ENCODE measurements around the gene CNOT11. TPM values are rescaled to one million over a fixed set of nuclear protein-coding genes. Genes with fewer than 3 reads are reported as not detected.
"Not testable (repeated sequence)": the region's sequence is repeated elsewhere in the genome, so short reads cannot be mapped to it uniquely, and the experiment has no call there.

The CNOT11 gene
- total RNA-seq, 2 donors from 2014 or later, result 10.2 to 34.5 TPM

- Histone ChIP-seq H3K9me3 (no peaks in the 10 kb centered on the region), H3K36me3 (replicated peaks in 1 of 2; ENCODE audit: insufficient read depth in 1 of 2, low read depth in 2 of 2) (no peaks in the 10 kb centered on the region), H3K27ac (peak overlapping the region; percentile 89 to 95 (median 92)), H3K4me1 (peaks cover 57% of the 10 kb centered on the region), H3K4me3 (no peak overlapping the region), H3K27me3 (no peaks in the 10 kb centered on the region)
- WGBS, 2 donors, result 16 to 17% methylated on average over 12 of the region's 12 CpGs
- TF ChIP-seq POLR2A (IDR thresholded peaks at IDR 0.05) (peak in 2 of 3 donors; percentile 73 to 77), CTCF (IDR thresholded peaks at IDR 0.05) (no peak)
- ATAC-seq (peak; percentile 93), DNase-seq (peak; percentile 88 to 96 (median 94))
- intact Hi-C loops (cut with DNase I), result no loop called here
These were observed 13.5 kb upstream of the CNOT11 start for GRCh38 chr2:101238930-101239759.

GRCh38 chr2:101239760-101240118 is 12.9 kb upstream of the CNOT11 start:
- WGBS, 2 donors, result 18 to 20% methylated on average over 2 of the region's 2 CpGs
- DNase-seq; H3K27me3 ChIP-seq; H3K4me3 ChIP-seq; intact Hi-C loops (cut with DNase I); ATAC-seq; H3K36me3 ChIP-seq (replicated peaks in 1 of 2; ENCODE audit: insufficient read depth in 1 of 2, low read depth in 2 of 2); H3K9me3 ChIP-seq: not testable (repeated sequence)
- Histone ChIP-seq H3K4me1 (peaks cover 57% of the 10 kb centered on the region), H3K27ac (peak overlapping the region; percentile 89 to 95 (median 92))

- 0% methylated on average over 2 of the region's 2 CpGs for WGBS, 2 donors
- peak in 1 of 4 donors; percentile 59 for DNase-seq
- Histone ChIP-seq H3K27ac (peak overlapping the region; percentile 89 to 95 (median 92)), H3K4me1 (peaks cover 57% of the 10 kb centered on the region)
- intact Hi-C loops (cut with DNase I); H3K27me3 ChIP-seq; H3K9me3 ChIP-seq; H3K4me3 ChIP-seq; ATAC-seq; H3K36me3 ChIP-seq (replicated peaks in 1 of 2; ENCODE audit: insufficient read depth in 1 of 2, low read depth in 2 of 2): not testable (repeated sequence)
- TF ChIP-seq CTCF (IDR thresholded peaks at IDR 0.05), result peak in 6 of 7 experiments; percentile 33 to 80 (median 67)
These were observed 12.0 kb upstream of the CNOT11 start for GRCh38 chr2:101240694-101241093.

GRCh38 chr2:101241158-101241557 is 11.5 kb upstream of the CNOT11 start:
- TF ChIP-seq CTCF (IDR thresholded peaks at IDR 0.05) (no peak), POLR2A (IDR thresholded peaks at IDR 0.05) (no peak)
- WGBS, 2 donors, result 32 to 49% methylated on average over 5 of the region's 5 CpGs
- ATAC-seq, result no peak
- DNase-seq, result no peak
- H3K4me1 ChIP-seq, result peaks cover 58% of the 10 kb centered on the region
- H3K9me3 ChIP-seq, result no peaks in the 10 kb centered on the region
- no peaks in the 10 kb centered on the region for H3K27me3 ChIP-seq
- H3K27ac ChIP-seq, result peak overlapping the region; percentile 89 to 95 (median 92)
- H3K4me3 ChIP-seq, result no peak overlapping the region
- intact Hi-C loops (cut with DNase I), result no loop called here
- H3K36me3 ChIP-seq (replicated peaks in 1 of 2; ENCODE audit: insufficient read depth in 1 of 2, low read depth in 2 of 2), result no peaks in the 10 kb centered on the region

- H3K4me3 ChIP-seq; H3K27me3 ChIP-seq; ATAC-seq; H3K36me3 ChIP-seq (replicated peaks in 1 of 2; ENCODE audit: insufficient read depth in 1 of 2, low read depth in 2 of 2); H3K9me3 ChIP-seq; intact Hi-C loops (cut with DNase I); DNase-seq: not testable (repeated sequence)
- Histone ChIP-seq H3K27ac (peak overlapping the region; percentile 9 to 63 (median 32)), H3K4me1 (peaks cover 43% of the 10 kb centered on the region)
- WGBS, 2 donors, result 40 to 44% methylated on average over 4 of the region's 4 CpGs
These were observed 8.3 kb upstream of the CNOT11 start for GRCh38 chr2:101244373-101244772.

GRCh38 chr2:101244899-101245298 is 7.8 kb upstream of the CNOT11 start:
- ATAC-seq; H3K9me3 ChIP-seq; H3K4me3 ChIP-seq; intact Hi-C loops (cut with DNase I); H3K36me3 ChIP-seq (replicated peaks in 1 of 2; ENCODE audit: insufficient read depth in 1 of 2, low read depth in 2 of 2); H3K27me3 ChIP-seq: not testable (repeated sequence)
- peak overlapping the region in 3 of 4 donors; percentile 27 to 63 (median 48) for H3K27ac ChIP-seq
- DNase-seq, result peak in 1 of 4 donors; percentile 23
- WGBS, 2 donors, result 46 to 47% methylated on average over 12 of the region's 12 CpGs
- H3K4me1 ChIP-seq, result peaks cover 43% of the 10 kb centered on the region

- H3K36me3 ChIP-seq (replicated peaks in 1 of 2; ENCODE audit: insufficient read depth in 1 of 2, low read depth in 2 of 2); intact Hi-C loops (cut with DNase I); DNase-seq; ATAC-seq; H3K4me3 ChIP-seq; H3K27me3 ChIP-seq; H3K9me3 ChIP-seq: not testable (repeated sequence)
- Histone ChIP-seq H3K27ac (peak overlapping the region in 2 of 4 donors; percentile 35 to 63), H3K4me1 (peaks cover 43% of the 10 kb centered on the region)
- WGBS, 2 donors, result 63 to 67% methylated on average over 5 of the region's 5 CpGs
These were observed 7.2 kb upstream of the CNOT11 start for GRCh38 chr2:101245468-101245867.

GRCh38 chr2:101248756-101249155 is 3.9 kb upstream of the CNOT11 start:
- H3K4me1 ChIP-seq, result peaks cover 41% of the 10 kb centered on the region
- H3K4me3 ChIP-seq; intact Hi-C loops (cut with DNase I); ATAC-seq; H3K9me3 ChIP-seq; DNase-seq; H3K27ac ChIP-seq; H3K36me3 ChIP-seq (replicated peaks in 1 of 2; ENCODE audit: insufficient read depth in 1 of 2, low read depth in 2 of 2); H3K27me3 ChIP-seq: not testable (repeated sequence)
- WGBS, 2 donors, result 80 to 84% methylated on average over 5 of the region's 5 CpGs
